Brain microvascular endothelial cell (primary cell): ENCODE results near the gene SCGB3A1.

Source experiments
- DNase-seq: peaks from one replicate; pipeline ENCODE4 v3.0.0-alpha.2; 2020
- H3K27ac ChIP-seq: fragments of 250-450 bp; sonication (Bioruptor Pico); 2 replicates; pipeline ENCODE4 v1.5.1; 2020; ENCODE audit warnings: mild to moderate bottlenecking, moderate library complexity
- H3K27me3 ChIP-seq: fragments of 250-450 bp; sonication (Bioruptor Pico); replicated peaks from 2 replicates; pipeline ENCODE4 v1.5.1; 2020; ENCODE audit warnings: mild to moderate bottlenecking
- H3K36me3 ChIP-seq: fragments of 250-450 bp; sonication (Bioruptor Pico); replicated peaks from 2 replicates; pipeline ENCODE4 v1.5.1; 2020; ENCODE audit warnings: mild to moderate bottlenecking
- H3K4me3 ChIP-seq: 2 replicates; pipeline ENCODE4 v1.5.1; 2011; ENCODE audit warnings: low read depth, mild to moderate bottlenecking, control low read depth, low read length, moderate library complexity
- CTCF ChIP-seq: IDR thresholded peaks from 2 replicates; pipeline ENCODE4 v1.5.1; 2011; ENCODE audit warnings: low read depth, mild to moderate bottlenecking, moderate library complexity, low read length, control low read depth, inconsistent platforms; ENCODE audit errors: missing control alignments
- in situ Hi-C: cut with HindIII; loops from 2 replicates; pipeline ENCODE4 v1.10.0; 2017; ENCODE audit warnings: low sequenced_read_pairs, low pct_ligation_motif_present

The SCGB3A1 gene

GRCh38 chr5:180609817-180610550, 18.7 kb upstream of the SCGB3A1 start:
- H3K4me3 ChIP-seq: no peak overlapping the region
- in situ Hi-C loops: no loop called here
- TF ChIP-seq CTCF: no peak
- no peak overlapping the region for H3K27ac ChIP-seq
- no peaks in the 10 kb centered on the region for H3K27me3 ChIP-seq
- DNase-seq: no peak
- no peaks in the 10 kb centered on the region for H3K36me3 ChIP-seq

DNA sequence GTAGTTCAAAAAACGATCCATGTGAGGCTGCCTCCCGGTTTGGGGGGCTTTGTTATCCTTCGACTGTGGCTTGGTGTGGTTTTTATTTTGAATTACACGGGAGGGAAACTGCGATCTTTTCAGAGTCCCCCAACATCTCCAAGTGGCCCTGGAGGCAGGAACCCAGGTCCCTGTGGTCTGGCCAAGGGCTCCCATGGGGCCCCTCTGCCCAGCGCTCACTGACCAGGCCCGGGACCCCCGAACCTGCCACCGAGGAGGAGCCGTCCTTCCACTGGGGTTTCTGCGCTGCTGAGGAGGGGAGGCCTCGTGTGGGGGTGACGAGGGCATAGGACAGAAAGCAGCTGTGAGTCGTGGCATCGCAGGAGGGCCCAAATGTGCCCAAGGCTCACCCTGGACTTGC, 18.1 kb upstream of the SCGB3A1 start:
- DNase-seq: no peak
- Histone ChIP-seq H3K27me3 (no peaks in the 10 kb centered on the region), H3K27ac (no peak overlapping the region), H3K4me3 (no peak overlapping the region), H3K36me3 (no peaks in the 10 kb centered on the region)
- in situ Hi-C loops: no loop called here
- no peak for TF ChIP-seq CTCF

- in situ Hi-C loops: no loop called here
- no peak for TF ChIP-seq CTCF
- no peak for DNase-seq
Observed at GRCh38 chr5:180608572-180609310, 17.4 kb upstream of the SCGB3A1 start.

GRCh38 chr5:180607861-180608571, 16.7 kb upstream of the SCGB3A1 start:
- in situ Hi-C loops: no loop called here
- Histone ChIP-seq H3K4me3 (no peak overlapping the region), H3K27ac (no peak overlapping the region), H3K27me3 (no peaks in the 10 kb centered on the region), H3K36me3 (no peaks in the 10 kb centered on the region)
- no peak for TF ChIP-seq CTCF
- DNase-seq: no peak

More at GRCh38 chr5:180608572-180609310, 17.4 kb upstream of the SCGB3A1 start:
- H3K36me3 ChIP-seq: no peaks in the 10 kb centered on the region
- no peak overlapping the region for H3K27ac ChIP-seq
- H3K27me3 ChIP-seq: no peaks in the 10 kb centered on the region
- H3K4me3 ChIP-seq: no peak overlapping the region

GRCh38 chr5:180606215-180606785, 15.0 kb upstream of the SCGB3A1 start:
- Histone ChIP-seq H3K36me3 (no peaks in the 10 kb centered on the region), H3K4me3 (no peak overlapping the region), H3K27me3 (no peaks in the 10 kb centered on the region), H3K27ac (no peak overlapping the region)
- in situ Hi-C loops: no loop called here
- no peak for DNase-seq
- TF ChIP-seq CTCF: no peak
